Measurements from ENCODE around the gene SLC46A2.

Gene SLC46A2

DNA sequence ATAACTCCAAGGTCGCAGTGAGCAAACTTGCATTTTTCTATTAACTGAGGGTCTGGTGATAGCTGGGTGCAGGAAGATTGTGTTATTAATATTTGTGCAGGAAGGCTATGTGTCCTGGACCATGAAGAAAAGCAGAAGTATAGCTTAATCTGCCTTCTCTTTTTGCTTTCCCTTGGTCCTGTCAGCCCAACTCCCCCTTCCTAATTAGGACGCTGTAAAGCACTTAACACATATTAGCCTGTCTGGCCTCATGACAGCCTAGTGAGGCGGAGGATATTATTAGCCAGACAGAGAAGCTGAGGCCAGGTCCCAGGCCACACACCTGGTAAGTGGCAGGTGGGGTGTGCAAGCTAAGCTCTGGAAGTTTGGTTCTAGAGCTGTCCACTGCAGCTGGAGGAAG is 29.5 kb downstream of the SLC46A2 start:
- TF ChIP-seq CTCF (IDR thresholded peaks at IDR 0.05; ENCODE audit: low read depth, low read length): no peak
- H3K4me1 ChIP-seq: no peaks in the 10 kb centered on the region
- H3K9me3 ChIP-seq: no peaks in the 10 kb centered on the region

DNA sequence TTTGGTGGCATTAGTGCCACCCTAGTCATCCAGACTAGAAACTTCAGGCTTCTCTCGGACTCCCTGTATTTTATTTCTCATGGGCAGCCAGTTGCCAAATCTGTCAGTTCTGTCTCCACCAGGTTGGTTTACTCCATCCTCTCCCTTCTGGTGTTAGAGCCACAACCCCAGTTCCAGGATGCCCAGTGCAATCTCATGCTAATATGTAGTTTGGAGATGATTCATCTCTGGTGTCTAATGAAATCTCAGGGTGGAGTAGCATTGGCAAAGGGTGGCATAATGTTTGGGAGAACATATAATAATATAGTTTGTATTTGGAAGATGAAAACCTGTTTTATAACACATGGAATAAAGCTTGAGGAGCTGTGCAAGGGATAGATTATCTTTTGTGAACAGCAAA is 30.2 kb downstream of the SLC46A2 start:
- TF ChIP-seq CTCF (IDR thresholded peaks at IDR 0.05; ENCODE audit: low read depth, low read length): no peak
- Histone ChIP-seq H3K4me3 (ENCODE audit: low read depth, low read length) (no peak overlapping the region), H3K9me3 (no peaks in the 10 kb centered on the region), H3K36me3 (no peaks in the 10 kb centered on the region), H3K4me1 (no peaks in the 10 kb centered on the region), H3K27me3 (no peaks in the 10 kb centered on the region)
- no peak for DNase-seq

More for the DNA sequence above, 29.5 kb downstream of the SLC46A2 start:
- Histone ChIP-seq H3K36me3 (no peaks in the 10 kb centered on the region), H3K27me3 (no peaks in the 10 kb centered on the region), H3K4me3 (ENCODE audit: low read depth, low read length) (no peak overlapping the region)
- no peak for DNase-seq

- no peak for DNase-seq
- Histone ChIP-seq H3K4me3 (ENCODE audit: low read depth, low read length) (no peak overlapping the region), H3K9me3 (no peaks in the 10 kb centered on the region), H3K27me3 (no peaks in the 10 kb centered on the region), H3K36me3 (no peaks in the 10 kb centered on the region), H3K4me1 (no peaks in the 10 kb centered on the region)
- TF ChIP-seq CTCF (IDR thresholded peaks at IDR 0.05; ENCODE audit: low read depth, low read length): no peak
These were observed 32.0 kb downstream of the SLC46A2 start for GRCh38 chr9:112858625-112859147.

GRCh38 chr9:112858005-112858404 is 32.7 kb downstream of the SLC46A2 start:
- no peak overlapping the region for H3K4me3 ChIP-seq (ENCODE audit: low read depth, low read length)
- no peaks in the 10 kb centered on the region for H3K9me3 ChIP-seq
- TF ChIP-seq CTCF (IDR thresholded peaks at IDR 0.05; ENCODE audit: low read depth, low read length): no peak
- H3K27me3 ChIP-seq: no peaks in the 10 kb centered on the region
- DNase-seq: no peak
- H3K4me1 ChIP-seq: no peaks in the 10 kb centered on the region
- H3K36me3 ChIP-seq: no peaks in the 10 kb centered on the region

- no peaks in the 10 kb centered on the region for H3K27me3 ChIP-seq
- no peak for DNase-seq
- H3K4me3 ChIP-seq (ENCODE audit: low read depth, low read length): no peak overlapping the region
- no peaks in the 10 kb centered on the region for H3K36me3 ChIP-seq
- H3K9me3 ChIP-seq: no peaks in the 10 kb centered on the region
- TF ChIP-seq CTCF (IDR thresholded peaks at IDR 0.05; ENCODE audit: low read depth, low read length): no peak
- H3K4me1 ChIP-seq: no peaks in the 10 kb centered on the region
These were observed 33.8 kb downstream of the SLC46A2 start for GRCh38 chr9:112856843-112857242.

GRCh38 chr9:112856200-112856599 is 34.5 kb downstream of the SLC46A2 start:
- H3K27me3 ChIP-seq: no peaks in the 10 kb centered on the region
- no peak for TF ChIP-seq CTCF (IDR thresholded peaks at IDR 0.05; ENCODE audit: low read depth, low read length)

More at GRCh38 chr9:112856200-112856599, 34.5 kb downstream of the SLC46A2 start:
- Histone ChIP-seq H3K36me3 (no peaks in the 10 kb centered on the region), H3K9me3 (no peaks in the 10 kb centered on the region), H3K4me1 (no peaks in the 10 kb centered on the region), H3K4me3 (ENCODE audit: low read depth, low read length) (no peak overlapping the region)
- DNase-seq: no peak
